Measurements from ENCODE around the gene PHACTR1.

- TF ChIP-seq, protein P1, sequence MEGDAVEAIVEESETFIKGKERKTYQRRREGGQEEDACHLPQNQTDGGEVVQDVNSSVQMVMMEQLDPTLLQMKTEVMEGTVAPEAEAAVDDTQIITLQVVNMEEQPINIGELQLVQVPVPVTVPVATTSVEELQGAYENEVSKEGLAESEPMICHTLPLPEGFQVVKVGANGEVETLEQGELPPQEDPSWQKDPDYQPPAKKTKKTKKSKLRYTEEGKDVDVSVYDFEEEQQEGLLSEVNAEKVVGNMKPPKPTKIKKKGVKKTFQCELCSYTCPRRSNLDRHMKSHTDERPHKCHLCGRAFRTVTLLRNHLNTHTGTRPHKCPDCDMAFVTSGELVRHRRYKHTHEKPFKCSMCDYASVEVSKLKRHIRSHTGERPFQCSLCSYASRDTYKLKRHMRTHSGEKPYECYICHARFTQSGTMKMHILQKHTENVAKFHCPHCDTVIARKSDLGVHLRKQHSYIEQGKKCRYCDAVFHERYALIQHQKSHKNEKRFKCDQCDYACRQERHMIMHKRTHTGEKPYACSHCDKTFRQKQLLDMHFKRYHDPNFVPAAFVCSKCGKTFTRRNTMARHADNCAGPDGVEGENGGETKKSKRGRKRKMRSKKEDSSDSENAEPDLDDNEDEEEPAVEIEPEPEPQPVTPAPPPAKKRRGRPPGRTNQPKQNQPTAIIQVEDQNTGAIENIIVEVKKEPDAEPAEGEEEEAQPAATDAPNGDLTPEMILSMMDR (conservative IDR thresholded peaks at IDR 0.05; ENCODE audit: low read depth, low read length) = no peak
- no peak for TF ChIP-seq EZH2 (IDR thresholded peaks at IDR 0.05; ENCODE audit: borderline replicate concordance, low read depth, low read length, poor library complexity, severe bottlenecking)
These were observed 415.5 kb downstream of the PHACTR1 start for GRCh38 chr6:13131935-13132661.
